Fibroblast of skin of left biceps (primary cell): ENCODE data around the gene TRAK2.
A peak's percentile ranks its signal among the peaks of the same experiment; 100 is the strongest.
"Not testable (repeated sequence)": the region's sequence is repeated elsewhere in the genome, so short reads cannot be mapped to it uniquely, and the experiment has no call there.

Source experiments
- DNase-seq, 2 experiments: peaks; one replicate each; pipeline ENCODE4 v3.0.0-alpha.2; 2013; ENCODE audit warnings: low read depth in 2 of 2

TRAK2 gene, protein sequence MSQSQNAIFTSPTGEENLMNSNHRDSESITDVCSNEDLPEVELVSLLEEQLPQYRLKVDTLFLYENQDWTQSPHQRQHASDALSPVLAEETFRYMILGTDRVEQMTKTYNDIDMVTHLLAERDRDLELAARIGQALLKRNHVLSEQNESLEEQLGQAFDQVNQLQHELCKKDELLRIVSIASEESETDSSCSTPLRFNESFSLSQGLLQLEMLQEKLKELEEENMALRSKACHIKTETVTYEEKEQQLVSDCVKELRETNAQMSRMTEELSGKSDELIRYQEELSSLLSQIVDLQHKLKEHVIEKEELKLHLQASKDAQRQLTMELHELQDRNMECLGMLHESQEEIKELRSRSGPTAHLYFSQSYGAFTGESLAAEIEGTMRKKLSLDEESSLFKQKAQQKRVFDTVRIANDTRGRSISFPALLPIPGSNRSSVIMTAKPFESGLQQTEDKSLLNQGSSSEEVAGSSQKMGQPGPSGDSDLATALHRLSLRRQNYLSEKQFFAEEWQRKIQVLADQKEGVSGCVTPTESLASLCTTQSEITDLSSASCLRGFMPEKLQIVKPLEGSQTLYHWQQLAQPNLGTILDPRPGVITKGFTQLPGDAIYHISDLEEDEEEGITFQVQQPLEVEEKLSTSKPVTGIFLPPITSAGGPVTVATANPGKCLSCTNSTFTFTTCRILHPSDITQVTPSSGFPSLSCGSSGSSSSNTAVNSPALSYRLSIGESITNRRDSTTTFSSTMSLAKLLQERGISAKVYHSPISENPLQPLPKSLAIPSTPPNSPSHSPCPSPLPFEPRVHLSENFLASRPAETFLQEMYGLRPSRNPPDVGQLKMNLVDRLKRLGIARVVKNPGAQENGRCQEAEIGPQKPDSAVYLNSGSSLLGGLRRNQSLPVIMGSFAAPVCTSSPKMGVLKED

DNA sequence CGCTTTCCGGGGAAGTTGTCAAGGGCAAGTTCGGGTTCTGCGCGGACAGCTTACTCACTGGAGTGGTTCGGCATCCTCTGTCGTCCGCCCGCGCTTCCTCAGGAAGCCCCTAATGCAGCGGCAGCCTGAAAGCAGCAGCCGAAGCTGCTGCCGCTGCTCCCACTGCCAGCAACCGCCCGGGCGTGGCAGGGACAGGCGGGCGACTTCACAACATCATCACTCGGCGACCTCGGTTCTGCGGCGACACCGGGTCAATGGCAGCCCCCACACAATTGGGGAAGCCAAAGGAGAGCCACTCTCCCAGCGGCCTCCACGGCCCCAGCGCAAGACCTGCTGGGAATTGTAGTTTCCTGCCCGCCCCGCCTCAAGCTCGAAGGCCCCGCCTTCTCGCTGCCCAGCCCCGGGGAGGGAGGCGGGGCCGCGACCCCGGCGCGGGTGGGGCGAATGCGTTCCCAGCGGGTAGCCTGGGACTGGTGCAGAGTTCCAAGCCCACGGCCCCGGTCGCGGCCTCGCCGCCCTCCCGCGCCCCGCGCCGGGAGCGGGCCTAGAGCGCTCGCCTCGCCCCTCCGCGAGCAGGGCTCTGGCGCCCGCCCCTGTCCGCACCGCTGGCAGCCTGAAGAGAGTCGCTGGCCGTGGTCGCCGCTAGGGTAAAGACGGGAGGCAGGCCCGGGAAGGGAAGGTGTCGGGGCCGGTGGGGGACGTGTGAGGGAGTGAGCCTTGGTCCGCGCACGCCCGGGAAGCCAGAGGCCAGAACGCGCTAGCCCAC, at the start of gene TRAK2, which contains the start of gene STRADB:
Gene TRAK2, minus strand, starts transcription at position 167 of the 766 bp plus-strand sequence. CDS start 30,951 bp downstream, outside the sequence.
Gene STRADB, plus strand, starts transcription at position 449 of the 766 bp plus-strand sequence. CDS start 3,101 bp downstream, outside the sequence.
- DNase-seq, result peak; percentile 77 to 78

DNA sequence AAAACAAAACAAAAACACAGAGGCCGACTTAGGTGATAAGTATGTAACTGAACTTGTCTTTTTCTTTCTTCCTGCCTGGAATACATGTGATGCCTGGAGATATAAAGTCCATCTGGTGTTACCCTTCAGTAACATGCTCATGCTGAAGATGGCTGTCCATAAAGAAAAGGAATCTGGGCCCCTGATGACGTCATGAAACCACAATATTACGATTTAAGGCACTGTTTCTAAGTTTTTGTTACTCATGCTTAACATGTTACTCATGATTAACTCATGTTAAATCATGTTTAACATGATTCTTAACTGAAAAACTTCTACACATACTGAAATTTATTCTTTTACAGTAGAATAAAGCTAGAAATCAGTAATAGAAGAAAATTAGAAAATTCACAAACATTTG, 49.3 kb upstream of the TRAK2 start:
- peak; percentile 16 to 19 for DNase-seq

DNA sequence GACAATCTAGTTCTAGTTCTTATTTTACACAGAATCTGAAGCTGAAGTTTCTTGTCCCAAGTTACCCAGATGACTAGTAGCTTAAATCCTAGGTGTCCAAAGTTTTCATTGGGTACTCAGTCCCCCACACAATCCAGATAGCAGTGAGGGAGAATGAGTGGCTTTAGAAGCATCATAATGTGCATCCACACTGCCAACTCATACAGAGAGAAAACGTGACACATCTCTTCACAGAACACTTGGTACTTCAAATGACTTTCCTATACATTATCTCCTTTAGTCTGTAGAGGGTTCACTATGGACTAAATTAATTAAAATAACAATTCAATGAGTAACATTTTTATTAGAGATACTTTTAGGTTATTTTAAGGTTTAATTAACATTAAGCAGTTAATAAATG, 45.5 kb upstream of the TRAK2 start:
- DNase-seq, result no peak

GRCh38 chr2:201490291-201490690, 39.0 kb upstream of the TRAK2 start:
- no peak for DNase-seq

- peak; percentile 57 to 60 for DNase-seq
Observed at GRCh38 chr2:201484805-201485204, 33.5 kb upstream of the TRAK2 start.

DNA sequence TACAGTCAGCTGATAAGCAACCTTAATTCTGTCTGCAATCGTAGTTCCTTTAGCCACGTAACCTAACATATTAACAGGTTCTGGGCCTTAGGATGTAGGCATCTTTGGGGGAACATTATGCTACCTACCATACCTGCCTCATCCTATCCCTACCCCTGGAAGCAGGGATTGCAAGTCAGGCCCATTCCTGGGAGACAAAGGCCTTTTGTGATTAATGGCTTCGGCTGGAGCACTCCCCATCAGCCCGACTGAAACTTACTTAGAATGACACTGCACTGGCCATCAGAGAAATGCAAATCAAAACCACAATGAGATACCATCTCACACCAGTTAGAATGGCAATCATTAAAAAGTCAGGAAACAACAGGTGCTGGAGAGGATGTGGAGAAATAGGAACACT, 32.5 kb upstream of the TRAK2 start:
- DNase-seq, result not testable (repeated sequence)

GRCh38 chr2:201483342-201483741, 32.1 kb upstream of the TRAK2 start:
- no peak for DNase-seq

DNA sequence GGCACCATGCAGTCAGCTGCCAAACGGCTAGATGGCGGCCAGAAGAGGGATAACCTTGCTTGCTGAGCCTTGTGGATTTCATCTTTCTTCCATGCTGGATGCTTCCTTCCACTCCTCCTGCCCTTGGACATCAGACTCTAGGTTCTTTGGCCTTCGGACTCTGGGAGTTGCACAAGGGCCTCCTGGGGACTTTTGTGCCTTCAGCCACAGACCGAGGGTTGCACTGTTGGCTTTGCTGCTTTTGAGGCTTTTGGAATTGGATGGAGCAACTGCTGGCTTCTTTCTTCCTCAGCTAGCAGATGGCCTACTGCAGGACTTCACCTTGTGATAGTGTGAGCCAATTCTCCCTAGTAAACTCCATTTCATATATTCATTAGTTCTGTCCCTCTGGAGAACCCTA, 31.3 kb upstream of the TRAK2 start:
- no peak for DNase-seq

GRCh38 chr2:201472411-201472810, 21.2 kb upstream of the TRAK2 start:
- no peak for DNase-seq

- peak; percentile 75 to 78 for DNase-seq
Observed at GRCh38 chr2:201471732-201472393, 20.6 kb upstream of the TRAK2 start.

- no peak for DNase-seq
Observed at GRCh38 chr2:201470821-201471731, 19.8 kb upstream of the TRAK2 start.

DNA sequence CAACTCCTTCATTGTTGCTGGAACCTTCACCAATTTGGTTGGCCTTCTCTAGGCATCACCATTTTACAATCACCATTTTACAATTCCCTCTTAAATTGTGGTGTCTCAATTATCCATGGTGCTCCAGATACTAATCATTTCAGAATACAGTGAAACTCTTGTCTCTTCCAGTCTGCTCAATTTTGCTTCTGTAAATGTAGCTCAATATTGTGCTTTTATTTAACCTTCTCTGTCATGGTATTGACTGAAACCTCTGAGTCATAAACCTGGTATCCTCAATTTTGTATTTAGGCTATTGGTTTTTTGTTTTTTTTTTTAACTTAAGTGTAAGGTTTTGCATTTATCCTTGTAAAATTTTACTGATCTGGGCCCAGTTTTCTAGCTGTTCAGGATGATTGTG, 16.4 kb upstream of the TRAK2 start:
- no peak for DNase-seq

GRCh38 chr2:201466050-201466675, 14.9 kb upstream of the TRAK2 start:
- no peak for DNase-seq

GRCh38 chr2:201465524-201465971, 14.3 kb upstream of the TRAK2 start:
- DNase-seq, result no peak

DNA sequence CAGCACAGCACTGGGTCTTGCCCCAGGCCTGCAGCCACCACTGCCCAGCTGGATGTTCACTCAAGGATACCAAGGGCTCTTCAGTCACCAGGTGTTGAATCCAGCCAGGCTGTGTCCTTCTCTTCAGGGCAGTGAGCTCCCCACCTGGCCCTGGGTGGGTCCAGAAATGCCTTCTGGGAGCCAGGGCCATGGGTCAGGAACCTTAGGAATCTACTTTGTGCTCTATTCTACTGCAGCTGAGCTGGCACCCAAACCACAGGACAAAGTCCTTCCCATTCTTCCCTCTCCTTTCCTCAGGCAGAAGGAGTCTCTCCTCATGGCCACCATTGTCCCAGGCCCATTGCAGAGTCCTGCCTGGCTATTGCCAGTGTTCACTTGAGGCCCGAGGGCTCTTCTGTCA, 13.3 kb upstream of the TRAK2 start:
- DNase-seq, result no peak

DNA sequence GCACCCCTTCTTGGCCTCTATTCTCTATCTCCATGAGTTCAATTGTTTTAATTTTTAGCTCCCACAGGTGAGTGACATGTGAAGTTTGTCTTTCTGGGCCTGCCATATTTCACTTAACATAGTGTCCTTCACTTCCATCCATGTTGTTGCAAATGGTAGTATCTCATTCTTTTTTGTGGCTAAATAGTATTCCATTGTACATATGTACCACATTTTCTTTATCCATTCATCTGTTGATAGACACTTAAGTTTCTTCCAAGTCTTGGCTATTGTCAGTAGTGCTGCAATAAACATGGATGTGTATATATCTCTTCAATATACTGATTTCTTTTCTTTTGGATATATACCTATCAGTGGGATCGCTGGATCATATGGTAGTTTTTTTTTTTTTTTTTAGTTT, 9.3 kb upstream of the TRAK2 start:
- DNase-seq, result no peak

DNA sequence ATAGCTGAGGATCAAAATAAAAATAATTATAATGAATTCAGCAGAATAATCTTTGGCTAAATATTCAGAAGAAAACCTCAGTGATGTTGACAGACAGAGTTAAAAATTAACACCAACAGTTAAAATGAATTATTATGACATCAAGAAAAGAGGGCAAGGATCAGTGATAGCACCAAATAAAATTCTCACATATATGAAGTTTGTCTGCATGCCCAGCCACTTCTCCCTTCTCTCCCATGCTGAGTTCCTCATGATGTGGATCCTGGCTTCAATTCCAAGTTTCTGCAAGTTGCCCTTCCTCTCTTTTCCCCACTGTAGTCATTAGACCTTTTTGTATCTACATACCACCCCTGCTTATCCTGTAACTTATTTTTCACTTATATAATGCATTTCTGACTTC, 7.1 kb upstream of the TRAK2 start:
- DNase-seq, result no peak

- no peak for DNase-seq
Observed at GRCh38 chr2:201452922-201453643, 1.8 kb upstream of the TRAK2 start.
